Measurements from ENCODE around the gene NTMT1.

The NTMT1 gene

GRCh38 chr9:129627556-129628440 lies 1.8 kb downstream of the NTMT1 start:
- peaks cover 20% of the 10 kb centered on the region for H3K4me1 ChIP-seq (ENCODE audit: insufficient read depth, insufficient read length)
- H3K27me3 ChIP-seq (ENCODE audit: insufficient read depth, insufficient read length), result no peaks in the 10 kb centered on the region
- H3K4me3 ChIP-seq (ENCODE audit: insufficient read length, low read depth), result peak overlapping the region; percentile 89

GRCh38 chr9:129628709-129629108 lies 2.7 kb downstream of the NTMT1 start:
- no peaks in the 10 kb centered on the region for H3K27me3 ChIP-seq (ENCODE audit: insufficient read depth, insufficient read length)
- H3K36me3 ChIP-seq (ENCODE audit: insufficient read depth, insufficient read length, low read length), result peaks cover 61% of the 10 kb centered on the region

More at GRCh38 chr9:129627556-129628440, 1.8 kb downstream of the NTMT1 start:
- Histone ChIP-seq H3K36me3 (ENCODE audit: insufficient read depth, insufficient read length, low read length) (peaks cover 52% of the 10 kb centered on the region), H3K9me3 (ENCODE audit: insufficient read depth, low read length) (no peaks in the 10 kb centered on the region), H3K9ac (ENCODE audit: insufficient read length, low read depth) (peak overlapping the region; percentile 47)
- no peak for DNase-seq (ENCODE audit: low read depth, low spot score)
- TF ChIP-seq SUZ12 (IDR thresholded peaks at IDR 0.05; ENCODE audit: extremely low read depth, insufficient read depth, insufficient read length) (no peak), ZNF274 (IDR thresholded peaks at IDR 0.05; ENCODE audit: low read depth, low read length) (no peak), YY1 (IDR thresholded peaks at IDR 0.05; ENCODE audit: insufficient read depth, insufficient read length) (no peak)

GRCh38 chr9:129629251-129629820 lies 3.4 kb downstream of the NTMT1 start:
- TF ChIP-seq SUZ12 (IDR thresholded peaks at IDR 0.05; ENCODE audit: extremely low read depth, insufficient read depth, insufficient read length) (no peak), ZNF274 (IDR thresholded peaks at IDR 0.05; ENCODE audit: low read depth, low read length) (no peak)
- Histone ChIP-seq H3K36me3 (ENCODE audit: insufficient read depth, insufficient read length, low read length) (peaks cover 66% of the 10 kb centered on the region), H3K9me3 (ENCODE audit: insufficient read depth, low read length) (no peaks in the 10 kb centered on the region), H3K27me3 (ENCODE audit: insufficient read depth, insufficient read length) (no peaks in the 10 kb centered on the region), H3K9ac (ENCODE audit: insufficient read length, low read depth) (no peak overlapping the region), H3K4me1 (ENCODE audit: insufficient read depth, insufficient read length) (peaks cover 20% of the 10 kb centered on the region), H3K4me3 (ENCODE audit: insufficient read length, low read depth) (no peak overlapping the region)
- no peak for DNase-seq (ENCODE audit: low read depth, low spot score)

More at GRCh38 chr9:129628709-129629108, 2.7 kb downstream of the NTMT1 start:
- Histone ChIP-seq H3K9me3 (ENCODE audit: insufficient read depth, low read length) (no peaks in the 10 kb centered on the region), H3K4me1 (ENCODE audit: insufficient read depth, insufficient read length) (peaks cover 20% of the 10 kb centered on the region), H3K9ac (ENCODE audit: insufficient read length, low read depth) (no peak overlapping the region), H3K4me3 (ENCODE audit: insufficient read length, low read depth) (no peak overlapping the region)
- TF ChIP-seq SUZ12 (IDR thresholded peaks at IDR 0.05; ENCODE audit: extremely low read depth, insufficient read depth, insufficient read length) (no peak), ZNF274 (IDR thresholded peaks at IDR 0.05; ENCODE audit: low read depth, low read length) (no peak), YY1 (IDR thresholded peaks at IDR 0.05; ENCODE audit: insufficient read depth, insufficient read length) (no peak)
- no peak for DNase-seq (ENCODE audit: low read depth, low spot score)

GRCh38 chr9:129630967-129631673 lies 5.2 kb downstream of the NTMT1 start:
- peak overlapping the region; percentile 17 for H3K9ac ChIP-seq (ENCODE audit: insufficient read length, low read depth)
- no peaks in the 10 kb centered on the region for H3K27me3 ChIP-seq (ENCODE audit: insufficient read depth, insufficient read length)
- H3K9me3 ChIP-seq (ENCODE audit: insufficient read depth, low read length), result no peaks in the 10 kb centered on the region
- no peak overlapping the region for H3K4me3 ChIP-seq (ENCODE audit: insufficient read length, low read depth)
- H3K36me3 ChIP-seq (ENCODE audit: insufficient read depth, insufficient read length, low read length), result peaks cover 80% of the 10 kb centered on the region
- DNase-seq (ENCODE audit: low read depth, low spot score), result no peak
- TF ChIP-seq SUZ12 (IDR thresholded peaks at IDR 0.05; ENCODE audit: extremely low read depth, insufficient read depth, insufficient read length) (no peak), YY1 (IDR thresholded peaks at IDR 0.05; ENCODE audit: insufficient read depth, insufficient read length) (no peak)
- peaks cover 20% of the 10 kb centered on the region for H3K4me1 ChIP-seq (ENCODE audit: insufficient read depth, insufficient read length)

GRCh38 chr9:129631674-129632129 lies 5.7 kb downstream of the NTMT1 start:
- H3K9ac ChIP-seq (ENCODE audit: insufficient read length, low read depth), result no peak overlapping the region
- H3K9me3 ChIP-seq (ENCODE audit: insufficient read depth, low read length), result no peaks in the 10 kb centered on the region
- TF ChIP-seq SUZ12 (IDR thresholded peaks at IDR 0.05; ENCODE audit: extremely low read depth, insufficient read depth, insufficient read length), result no peak
- no peak for TF ChIP-seq ZNF274 (IDR thresholded peaks at IDR 0.05; ENCODE audit: low read depth, low read length)
- no peak for TF ChIP-seq YY1 (IDR thresholded peaks at IDR 0.05; ENCODE audit: insufficient read depth, insufficient read length)
- no peaks in the 10 kb centered on the region for H3K27me3 ChIP-seq (ENCODE audit: insufficient read depth, insufficient read length)
- no peak overlapping the region for H3K4me3 ChIP-seq (ENCODE audit: insufficient read length, low read depth)
- H3K36me3 ChIP-seq (ENCODE audit: insufficient read depth, insufficient read length, low read length), result peaks cover 82% of the 10 kb centered on the region
- DNase-seq (ENCODE audit: low read depth, low spot score), result no peak
- peaks cover 20% of the 10 kb centered on the region for H3K4me1 ChIP-seq (ENCODE audit: insufficient read depth, insufficient read length)

GRCh38 chr9:129632460-129632859 lies 6.5 kb downstream of the NTMT1 start:
- Histone ChIP-seq H3K4me1 (ENCODE audit: insufficient read depth, insufficient read length) (peaks cover 20% of the 10 kb centered on the region), H3K9me3 (ENCODE audit: insufficient read depth, low read length) (no peaks in the 10 kb centered on the region), H3K27me3 (ENCODE audit: insufficient read depth, insufficient read length) (no peaks in the 10 kb centered on the region), H3K9ac (ENCODE audit: insufficient read length, low read depth) (no peak overlapping the region), H3K36me3 (ENCODE audit: insufficient read depth, insufficient read length, low read length) (peaks cover 88% of the 10 kb centered on the region), H3K4me3 (ENCODE audit: insufficient read length, low read depth) (no peak overlapping the region)
- TF ChIP-seq YY1 (IDR thresholded peaks at IDR 0.05; ENCODE audit: insufficient read depth, insufficient read length) (no peak), ZNF274 (IDR thresholded peaks at IDR 0.05; ENCODE audit: low read depth, low read length) (no peak), SUZ12 (IDR thresholded peaks at IDR 0.05; ENCODE audit: extremely low read depth, insufficient read depth, insufficient read length) (no peak)
- DNase-seq (ENCODE audit: low read depth, low spot score), result no peak

- peaks cover 13% of the 10 kb centered on the region for H3K4me1 ChIP-seq (ENCODE audit: insufficient read depth, insufficient read length)
- H3K9ac ChIP-seq (ENCODE audit: insufficient read length, low read depth), result no peak overlapping the region
- H3K9me3 ChIP-seq (ENCODE audit: insufficient read depth, low read length), result no peaks in the 10 kb centered on the region
- no peaks in the 10 kb centered on the region for H3K27me3 ChIP-seq (ENCODE audit: insufficient read depth, insufficient read length)
- no peak for TF ChIP-seq SUZ12 (IDR thresholded peaks at IDR 0.05; ENCODE audit: extremely low read depth, insufficient read depth, insufficient read length)
- TF ChIP-seq YY1 (IDR thresholded peaks at IDR 0.05; ENCODE audit: insufficient read depth, insufficient read length), result no peak
- TF ChIP-seq ZNF274 (IDR thresholded peaks at IDR 0.05; ENCODE audit: low read depth, low read length), result no peak
- no peak for DNase-seq (ENCODE audit: low read depth, low spot score)
- H3K36me3 ChIP-seq (ENCODE audit: insufficient read depth, insufficient read length, low read length), result peaks cover 88% of the 10 kb centered on the region
- no peak overlapping the region for H3K4me3 ChIP-seq (ENCODE audit: insufficient read length, low read depth)
These were observed 7.2 kb downstream of the NTMT1 start for GRCh38 chr9:129633207-129633606.
